GM23338 (cell line): ENCODE data around the gene DIP2C. TPM values are rescaled to one million over a fixed set of nuclear protein-coding genes. Genes with fewer than 3 reads are reported as not detected.
"Not testable (repeated sequence)": the region's sequence is repeated elsewhere in the genome, so short reads cannot be mapped to it uniquely, and the experiment has no call there.

ENCODE experiments used
- ATAC-seq: fragments of 200-7000 bp; cut with Tn5 transposase; 3 replicates; pipeline ENCODE4 v1.9.1; 2020
- DNase-seq: peaks from one replicate; pipeline ENCODE4 v3.0.0-alpha.2; 2015; ENCODE audit warnings: low spot score
- H2AFZ ChIP-seq: fragments of 200-600 bp; sonication (generic); 2 replicates; pipeline ENCODE4 v1.8.0; 2016; ENCODE audit warnings: antibody characterized with exemption, mild to moderate bottlenecking, moderate library complexity
- H3F3A ChIP-seq: fragments of 200-600 bp; sonication (generic); replicated peaks from 2 replicates; pipeline ENCODE4 v1.8.0; 2017; ENCODE audit warnings: antibody characterized with exemption, mixed run types, low read depth
- H3K27ac ChIP-seq: fragments of 200-600 bp; sonication (generic); 2 replicates; pipeline ENCODE4 v1.6.1; 2016; ENCODE audit warnings: low read depth
- H3K27me3 ChIP-seq: fragments of 200-600 bp; sonication (generic); 2 replicates; pipeline ENCODE4 v1.8.0; 2016; ENCODE audit warnings: mild to moderate bottlenecking, mixed run types, moderate library complexity; ENCODE audit not compliant: insufficient read depth
- H3K36me3 ChIP-seq: fragments of 200-600 bp; sonication (generic); 2 replicates; pipeline ENCODE4 v1.8.0; 2016; ENCODE audit warnings: mild to moderate bottlenecking; ENCODE audit not compliant: insufficient read depth
- H3K4me1 ChIP-seq: fragments of 200-600 bp; sonication (generic); 2 replicates; pipeline ENCODE4 v1.8.0; 2016; ENCODE audit warnings: mild to moderate bottlenecking, moderate library complexity; ENCODE audit not compliant: insufficient read depth
- H3K4me2 ChIP-seq: fragments of 200-600 bp; sonication (generic); 2 replicates; pipeline ENCODE4 v1.7.1; 2017; ENCODE audit warnings: mixed run types
- H3K4me3 ChIP-seq: fragments of 200-600 bp; sonication (generic); 2 replicates; pipeline ENCODE4 v1.6.1; 2016; ENCODE audit warnings: mixed run types
- H3K79me2 ChIP-seq: fragments of 200-600 bp; sonication (generic); replicated peaks from 2 replicates; pipeline ENCODE4 v1.8.0; 2017; ENCODE audit warnings: mild to moderate bottlenecking; ENCODE audit not compliant: insufficient read depth
- H3K9me2 ChIP-seq: fragments of 200-600 bp; sonication (generic); 2 replicates; pipeline ENCODE4 v1.8.0; 2017; ENCODE audit not compliant: insufficient read depth
- H4K20me1 ChIP-seq: fragments of 200-600 bp; sonication (generic); replicated peaks from 2 replicates; pipeline ENCODE4 v1.8.0; 2017; ENCODE audit warnings: mild to moderate bottlenecking; ENCODE audit not compliant: insufficient read depth
- H3K27ac Mint-ChIP-seq: 2 replicates; pipeline ENCODE4 v1.8.0; 2020; ENCODE audit warnings: inconsistent platforms, mild to moderate bottlenecking, moderate library complexity, mixed read lengths
- H3K27me3 Mint-ChIP-seq: 3 replicates; pipeline ENCODE4 v1.8.0; 2022; ENCODE audit warnings: low read depth, mild to moderate bottlenecking, moderate library complexity, mixed read lengths, inconsistent platforms; ENCODE audit not compliant: insufficient read depth, poor library complexity
- H3K36me3 Mint-ChIP-seq: 3 replicates; pipeline ENCODE4 v1.8.0; 2021; ENCODE audit warnings: low read depth, mild to moderate bottlenecking, inconsistent platforms, moderate library complexity, mixed read lengths
- H3K4me1 Mint-ChIP-seq: 3 replicates; pipeline ENCODE4 v1.8.0; 2020; ENCODE audit warnings: mild to moderate bottlenecking, inconsistent platforms, mixed read lengths
- H3K4me3 Mint-ChIP-seq: 3 replicates; pipeline ENCODE4 v1.8.0; 2021; ENCODE audit warnings: moderate library complexity, mild to moderate bottlenecking, inconsistent platforms, mixed read lengths
- H3K9me3 Mint-ChIP-seq: 3 replicates; pipeline ENCODE4 v1.8.0; 2020; ENCODE audit warnings: moderate library complexity, mild to moderate bottlenecking, inconsistent platforms, mixed read lengths
- CREB1 ChIP-seq: fragments of 250-450 bp; sonication (Bioruptor Pico); IDR thresholded peaks from 2 replicates; pipeline ENCODE4 v1.5.0; 2020; ENCODE audit warnings: low read depth, mild to moderate bottlenecking, moderate library complexity
- CTCF ChIP-seq, 2 experiments: fragments of 200-600 bp in 1 of 2; sonication (generic) in 1 of 2; conservative IDR thresholded peaks; 2 replicates each; pipeline versions ENCODE4 v1.5.1 to v1.6.1; 2016 to 2017; ENCODE audit warnings: antibody characterized with exemption in 2 of 2, low read depth in 2 of 2, mild to moderate bottlenecking in 2 of 2, moderate library complexity in 1 of 2
- ETS1 ChIP-seq: IDR thresholded peaks from 2 replicates; pipeline ENCODE4 v1.6.1; 2016; ENCODE audit warnings: antibody characterized with exemption
- EZH2 ChIP-seq: fragments of 200-600 bp; sonication (generic); IDR thresholded peaks from one replicate; pipeline ENCODE4 v1.8.0; 2017; ENCODE audit warnings: antibody characterized with exemption, mild to moderate bottlenecking, low read depth; ENCODE audit not compliant: unreplicated experiment
- EZH2phosphoT487 ChIP-seq: fragments of 200-600 bp; sonication (generic); IDR thresholded peaks from one replicate; pipeline ENCODE4 v1.8.1; 2018; ENCODE audit warnings: antibody characterized with exemption; ENCODE audit not compliant: unreplicated experiment
- JUNB ChIP-seq: IDR thresholded peaks from one replicate; pipeline ENCODE4 v1.6.1; 2016; ENCODE audit warnings: antibody characterized with exemption; ENCODE audit not compliant: unreplicated experiment
- NANOG ChIP-seq: IDR thresholded peaks from 2 replicates; pipeline ENCODE4 v1.6.1; 2016; ENCODE audit warnings: antibody characterized with exemption, borderline replicate concordance
- POLR2AphosphoS5 ChIP-seq: IDR thresholded peaks from 2 replicates; pipeline ENCODE4 v1.6.1; 2016; ENCODE audit warnings: antibody characterized with exemption, low read depth
- ZNF114 ChIP-seq: fragments of 250-450 bp; sonication (Bioruptor Pico); IDR thresholded peaks from 2 replicates; pipeline ENCODE4 v1.5.0; 2020; ENCODE audit warnings: mild to moderate bottlenecking, moderate library complexity
- ZNF462 ChIP-seq: fragments of 250-450 bp; sonication (Bioruptor Pico); IDR thresholded peaks from 2 replicates; pipeline ENCODE4 v1.5.0; 2020; ENCODE audit warnings: mild to moderate bottlenecking, moderate library complexity
- polyA plus RNA-seq: library from polyadenylated mRNA; unstranded; fragments of >200 nt; fragmentation: Nextera tagmentation; extraction: Ambion mirVana; gene quantifications from 2 replicates; pipeline ENCODE4 v1.2.1, GENCODE V29; 2016
- total RNA-seq: library from RNA; depleted of rRNA; stranded (reverse); fragments of >200 nt; shearing (Covaris generic); gene quantifications from 2 replicates; pipeline ENCODE4 v1.2.3, GENCODE V29; 2014

The DIP2C gene
- total and polyA plus RNA-seq, 2 experiments from 2014 or later, result 5.1 to 7.7 TPM

GRCh38 chr10:703118-703517 lies 13.7 kb upstream of the DIP2C start:
- Histone ChIP-seq H4K20me1 (no peaks in the 10 kb centered on the region), H3K27me3 (no peaks in the 10 kb centered on the region), H2AFZ (no peak overlapping the region), H3K4me2 (no peak overlapping the region), H3K9me2 (0 out of 2 replicates have a peak, but pooled peaks cover 3% of the 10 kb centered on the region), H3K4me3 (no peak overlapping the region), H3K27ac (no peak overlapping the region), H3F3A (no peaks in the 10 kb centered on the region), H3K4me1 (no peaks in the 10 kb centered on the region), H3K36me3 (no peaks in the 10 kb centered on the region), H3K79me2 (no peaks in the 10 kb centered on the region)
- H3K4me3 Mint-ChIP-seq, result no peak overlapping the region
- H3K4me1 Mint-ChIP-seq, result peaks cover 2% of the 10 kb centered on the region; the same call in 1 of the 3 replicates
- H3K9me3 Mint-ChIP-seq, result no peaks in the 10 kb centered on the region; the same call in 2 of the 3 replicates
- DNase-seq (no peak), ATAC-seq (no peak)
- H3K27me3 Mint-ChIP-seq, result peaks cover 2% of the 10 kb centered on the region
- H3K27ac Mint-ChIP-seq, result no peak overlapping the region
- TF ChIP-seq ZNF462 (CRISPR knock-in tag) (no peak), NANOG (no peak), POLR2AphosphoS5 (no peak), CREB1 (CRISPR knock-in tag) (no peak), ETS1 (no peak), ZNF114 (CRISPR knock-in tag) (no peak), CTCF (conservative IDR thresholded peaks at IDR 0.05; ENCODE audit: low read depth in 2 of 2) (no peak), EZH2 (no peak), EZH2phosphoT487 (no peak), JUNB (no peak)
- H3K36me3 Mint-ChIP-seq, result no peaks in the 10 kb centered on the region

GRCh38 chr10:700183-700582 lies 10.7 kb upstream of the DIP2C start:
- not testable (repeated sequence) for H3K4me3 ChIP-seq, H3K27me3 Mint-ChIP-seq, H3K27ac Mint-ChIP-seq, H4K20me1 ChIP-seq, H3K4me1 ChIP-seq, ATAC-seq, H3K4me2 ChIP-seq, DNase-seq, H3K9me3 Mint-ChIP-seq, H3K4me1 Mint-ChIP-seq, H3K36me3 Mint-ChIP-seq, H3K9me2 ChIP-seq, H3K79me2 ChIP-seq, H3K4me3 Mint-ChIP-seq, H3F3A ChIP-seq, H3K36me3 ChIP-seq, H2AFZ ChIP-seq, H3K27ac ChIP-seq, H3K27me3 ChIP-seq
